Activated CD4-positive, alpha-beta memory T cell treated with anti-CD3 and anti-CD28 coated beads for 36 hours (primary cell): Measurements from ENCODE around the gene ERCC6. TPM values are rescaled to one million over a fixed set of nuclear protein-coding genes. Genes with fewer than 3 reads are reported as not detected.

Experiments
- CTCF ChIA-PET: fragments of 350-600 bp; sonication (Branson Sonifier 250); formaldehyde crosslinking; loops from one replicate; lab custom pipeline; 2021; ENCODE audit warnings: antibody characterized with exemption, inconsistent platforms; lab: Charles Lee
- POLR2A ChIA-PET: fragments of 350-600 bp; sonication (Branson Sonifier 250); formaldehyde crosslinking; loops from one replicate; lab custom pipeline; 2021; ENCODE audit warnings: antibody characterized with exemption; lab: Charles Lee
- DNase-seq: peaks from one replicate; pipeline ENCODE4 v3.0.0-alpha.2; 2020
- H3K27ac Mint-ChIP-seq: one replicate; pipeline ENCODE4 v1.8.0; 2021; ENCODE audit warnings: mixed read lengths
- H3K27me3 Mint-ChIP-seq: one replicate; pipeline ENCODE4 v1.8.0; 2021; ENCODE audit warnings: mixed read lengths
- H3K36me3 Mint-ChIP-seq: one replicate; pipeline ENCODE4 v1.8.0; 2021; ENCODE audit warnings: mixed read lengths
- H3K4me1 Mint-ChIP-seq: one replicate; pipeline ENCODE4 v1.8.0; 2021; ENCODE audit warnings: low read depth, mixed read lengths
- H3K4me3 Mint-ChIP-seq: one replicate; pipeline ENCODE4 v1.8.0; 2021; ENCODE audit warnings: mild to moderate bottlenecking, mixed read lengths
- H3K9me3 Mint-ChIP-seq: one replicate; pipeline ENCODE4 v1.8.0; 2021; ENCODE audit warnings: mixed read lengths
- intact Hi-C: fragments of 100-400 bp; cut with micrococcal nuclease; formaldehyde crosslinking; loops from one replicate; pipeline ENCODE4 v1.15.1; 2023
- total RNA-seq, 2 experiments: library from RNA; stranded (reverse); gene quantifications; one replicate each; pipeline ENCODE4 v1.2.3, GENCODE V29; 2021

The ERCC6 gene
- total RNA-seq, 2 experiments from 2014 or later: 17.5 to 18.8 TPM

DNA sequence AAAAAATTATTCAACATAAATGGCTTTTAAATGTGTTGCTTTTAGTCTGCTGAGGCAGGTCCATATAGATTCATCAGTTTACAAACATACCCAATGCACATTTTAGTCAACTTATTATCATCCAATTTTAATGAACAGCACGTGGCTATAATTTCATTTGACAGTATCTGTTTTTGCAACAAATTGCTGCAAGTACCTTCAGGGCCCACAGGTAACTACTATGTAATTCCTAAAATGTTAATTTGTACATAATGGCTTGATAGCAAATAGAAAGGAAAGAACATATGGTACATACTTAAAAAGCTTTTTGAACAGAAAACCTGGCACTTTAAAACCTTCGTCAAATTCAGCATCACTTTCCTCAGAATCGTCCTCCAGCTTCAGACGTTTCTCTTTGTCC lies 33.3 kb downstream of the ERCC6 start:
- H3K9me3 Mint-ChIP-seq: no peaks in the 10 kb centered on the region
- peaks cover 30% of the 10 kb centered on the region for H3K36me3 Mint-ChIP-seq
- DNase-seq: no peak
- intact Hi-C loops: loop anchor here (10.0 kb wide), 1 partner anchor 321 kb away; the partner anchor contains the start of gene TMEM273
- POLR2A ChIA-PET: no interaction called here
- CTCF ChIA-PET: interaction anchor here (1.1 kb wide), 2 partner anchors 98 to 849 kb away, joined by 3 to 5 read pairs; no protein-coding TSS in a partner anchor
- peaks cover 2% of the 10 kb centered on the region for H3K27me3 Mint-ChIP-seq
- no peak overlapping the region for H3K4me3 Mint-ChIP-seq
- no peak overlapping the region for H3K27ac Mint-ChIP-seq
- H3K4me1 Mint-ChIP-seq: peaks cover 21% of the 10 kb centered on the region

DNA sequence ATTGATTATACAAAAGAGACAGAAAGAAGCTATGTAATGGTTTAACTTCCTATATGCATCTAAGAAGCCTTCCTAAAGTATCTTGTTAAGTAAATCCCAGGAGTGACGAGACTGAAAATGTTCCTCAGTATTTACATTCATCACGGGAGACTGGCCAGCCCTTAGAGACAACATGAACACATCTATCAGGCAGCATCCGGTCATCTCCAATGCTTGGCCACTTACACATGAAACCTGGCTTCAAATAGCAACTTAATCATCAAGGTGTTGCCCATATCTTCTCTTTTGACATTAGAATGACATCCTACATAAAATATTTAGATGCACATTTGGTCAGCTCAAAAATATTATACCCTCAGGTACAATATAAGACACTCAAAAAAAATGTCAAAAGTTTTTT lies 33.8 kb downstream of the ERCC6 start:
- H3K27ac Mint-ChIP-seq: no peak overlapping the region
- intact Hi-C loops: loop anchor here (10.0 kb wide), 1 partner anchor 320 kb away; the partner anchor contains the start of gene TMEM273

DNA sequence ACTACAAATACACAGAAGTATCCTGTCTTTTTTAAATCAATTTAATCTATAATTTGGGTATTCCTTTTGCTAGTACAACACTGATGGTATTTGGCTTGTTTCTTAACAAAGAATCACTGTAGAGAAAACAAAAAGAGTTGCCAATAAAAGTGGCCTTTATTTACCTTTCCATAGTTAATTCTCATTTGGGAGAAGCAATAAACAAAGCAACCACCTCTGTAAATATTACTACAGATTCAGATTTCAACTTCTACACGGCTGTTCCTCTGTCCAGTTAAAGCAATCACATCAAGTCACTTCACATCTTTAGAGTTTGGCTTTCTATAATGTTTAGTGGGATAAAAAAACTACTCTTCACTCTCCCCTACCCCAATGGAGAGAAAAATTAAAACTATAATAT lies 34.4 kb downstream of the ERCC6 start:
- no peaks in the 10 kb centered on the region for H3K27me3 Mint-ChIP-seq
- intact Hi-C loops: loop anchor here (10.0 kb wide), 1 partner anchor 320 kb away; the partner anchor contains the start of gene TMEM273
- no peak overlapping the region for H3K4me3 Mint-ChIP-seq
- ChIA-PET POLR2A (no interaction called here), CTCF (no interaction called here)
- peaks cover 24% of the 10 kb centered on the region for H3K4me1 Mint-ChIP-seq
- no peak for DNase-seq
- H3K36me3 Mint-ChIP-seq: peaks cover 33% of the 10 kb centered on the region
- no peaks in the 10 kb centered on the region for H3K9me3 Mint-ChIP-seq
- H3K27ac Mint-ChIP-seq: no peak overlapping the region

More for the DNA sequence above, 33.8 kb downstream of the ERCC6 start:
- peaks cover 23% of the 10 kb centered on the region for H3K4me1 Mint-ChIP-seq
- no peak for DNase-seq
- ChIA-PET POLR2A (no interaction called here), CTCF (interaction anchor here (1.1 kb wide), 1 partner anchor 98 kb away, joined by 5 read pairs; no protein-coding TSS in a partner anchor)
- peaks cover 32% of the 10 kb centered on the region for H3K36me3 Mint-ChIP-seq
- H3K9me3 Mint-ChIP-seq: no peaks in the 10 kb centered on the region
- H3K4me3 Mint-ChIP-seq: no peak overlapping the region
- no peaks in the 10 kb centered on the region for H3K27me3 Mint-ChIP-seq

DNA sequence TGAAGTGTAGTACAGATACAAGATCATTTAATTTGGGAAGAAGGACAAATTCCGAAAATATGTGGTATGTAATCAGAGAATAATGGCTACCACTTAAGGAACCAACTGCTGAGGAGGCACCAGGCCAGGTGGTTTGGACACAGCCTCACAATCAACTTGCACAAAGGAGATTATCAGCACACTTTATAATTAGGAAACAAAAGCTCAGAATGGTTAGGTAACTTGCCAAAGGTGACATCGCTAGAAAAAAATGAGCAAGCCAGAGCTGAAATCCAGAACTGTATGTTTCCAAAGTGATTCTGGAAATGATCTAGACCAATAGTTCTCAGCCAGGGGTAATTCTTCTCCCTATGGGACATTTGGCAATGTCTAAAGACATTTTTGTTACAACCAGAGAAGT lies 36.6 kb downstream of the ERCC6 start:
- Mint-ChIP-seq H3K4me3 (no peak overlapping the region), H3K27me3 (no peaks in the 10 kb centered on the region), H3K27ac (no peak overlapping the region), H3K36me3 (peaks cover 40% of the 10 kb centered on the region), H3K4me1 (peaks cover 8% of the 10 kb centered on the region), H3K9me3 (no peaks in the 10 kb centered on the region)
- CTCF ChIA-PET: interaction anchor here (0.8 to 2.2 kb wide), 3 partner anchors 9 to 95 kb away, joined by 3 to 9 read pairs (median 5); no protein-coding TSS in a partner anchor
- POLR2A ChIA-PET: no interaction called here
- DNase-seq: no peak
- intact Hi-C loops: loop anchor here (10.0 kb wide), 1 partner anchor 318 kb away; the partner anchor contains the start of gene TMEM273

DNA sequence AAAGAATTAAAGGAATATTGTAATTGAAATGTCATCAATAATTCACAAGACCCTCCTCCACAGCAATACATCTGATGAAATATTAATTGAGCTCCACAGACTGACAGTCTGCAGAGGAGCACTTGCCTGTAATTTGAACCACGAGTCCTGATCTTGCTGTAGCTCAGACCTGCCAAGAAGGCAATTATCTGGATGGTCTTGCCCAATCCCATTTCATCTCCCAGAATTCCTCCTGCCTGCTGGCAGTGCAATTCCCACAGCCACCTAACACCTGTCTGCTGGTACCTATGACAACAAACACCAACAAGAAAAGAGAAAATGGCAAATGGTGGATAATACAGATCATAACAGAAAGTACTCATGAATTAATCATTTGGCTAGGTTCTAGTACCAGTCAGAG lies 38.5 kb downstream of the ERCC6 start:
- Mint-ChIP-seq H3K4me1 (peaks cover 8% of the 10 kb centered on the region), H3K36me3 (peaks cover 31% of the 10 kb centered on the region), H3K27me3 (no peaks in the 10 kb centered on the region), H3K9me3 (no peaks in the 10 kb centered on the region), H3K27ac (no peak overlapping the region), H3K4me3 (no peak overlapping the region)
- intact Hi-C loops: loop anchor here (10.0 kb wide), 1 partner anchor 316 kb away; the partner anchor contains the start of gene TMEM273
- CTCF ChIA-PET: interaction anchor here (0.6 to 2.5 kb wide), 3 partner anchors 12 to 123 kb away, joined by 3 to 12 read pairs (median 5); no protein-coding TSS in a partner anchor
- POLR2A ChIA-PET: no interaction called here
- DNase-seq: no peak

DNA sequence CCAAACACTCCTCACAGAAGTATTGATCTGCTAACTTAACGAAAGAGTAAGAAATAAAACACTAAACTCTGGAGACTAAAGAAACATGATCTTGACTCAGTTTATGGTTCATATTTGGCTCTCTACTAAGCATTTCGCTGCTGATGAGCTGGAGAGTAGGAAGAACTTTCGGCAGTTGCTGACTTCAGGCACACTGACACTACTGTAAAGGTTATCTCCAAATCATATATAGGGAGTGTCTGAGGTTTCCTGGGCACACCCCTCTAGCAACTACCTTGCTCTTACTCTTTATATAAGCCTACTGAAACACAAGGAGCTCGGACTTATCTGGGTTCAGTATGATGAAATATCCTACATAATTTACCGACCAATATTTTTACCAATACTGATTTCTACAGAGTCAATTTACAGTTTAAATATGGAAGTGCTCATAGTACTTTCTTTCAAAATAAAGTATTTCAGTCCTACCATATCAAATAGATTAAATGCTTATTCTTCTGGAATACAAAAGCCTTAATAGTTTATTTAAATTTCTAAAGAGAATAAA lies 39.5 kb downstream of the ERCC6 start:
- no peak overlapping the region for H3K4me3 Mint-ChIP-seq
- intact Hi-C loops: no loop called here
- peaks cover 28% of the 10 kb centered on the region for H3K36me3 Mint-ChIP-seq
- ChIA-PET CTCF (interaction anchor here (0.8 to 2.5 kb wide), 3 partner anchors 13 to 843 kb away, joined by 4 to 12 read pairs (median 5); no protein-coding TSS in a partner anchor), POLR2A (no interaction called here)
- H3K27me3 Mint-ChIP-seq: no peaks in the 10 kb centered on the region
- no peaks in the 10 kb centered on the region for H3K9me3 Mint-ChIP-seq
- no peak for DNase-seq
- H3K4me1 Mint-ChIP-seq: peaks cover 8% of the 10 kb centered on the region
- H3K27ac Mint-ChIP-seq: no peak overlapping the region

DNA sequence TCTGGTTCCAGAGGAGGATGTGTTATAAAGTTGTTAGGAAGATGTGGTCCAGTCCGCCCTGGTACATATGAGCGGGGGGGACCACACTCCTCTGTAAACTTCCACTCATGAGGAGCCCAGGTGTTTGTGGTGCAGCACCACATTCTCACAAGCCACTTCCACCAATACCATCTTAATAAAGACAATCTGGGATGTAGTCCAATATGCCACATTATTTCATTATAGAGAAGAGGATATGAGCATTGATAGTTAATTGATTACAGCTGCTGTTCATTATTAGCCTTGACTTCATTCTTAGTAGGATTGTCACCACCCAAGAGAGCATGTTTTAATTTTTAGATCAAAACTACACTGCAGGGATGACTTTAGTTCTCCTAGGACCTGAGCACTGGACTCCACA lies 40.5 kb downstream of the ERCC6 start:
- Mint-ChIP-seq H3K4me1 (peaks cover 8% of the 10 kb centered on the region), H3K36me3 (peaks cover 28% of the 10 kb centered on the region), H3K4me3 (no peak overlapping the region), H3K27ac (no peak overlapping the region), H3K9me3 (no peaks in the 10 kb centered on the region), H3K27me3 (no peaks in the 10 kb centered on the region)
- POLR2A ChIA-PET: no interaction called here
- DNase-seq: no peak
- CTCF ChIA-PET: interaction anchor here (2.5 kb wide), 1 partner anchor 14 kb away, joined by 12 read pairs; no protein-coding TSS in a partner anchor
- intact Hi-C loops: no loop called here

DNA sequence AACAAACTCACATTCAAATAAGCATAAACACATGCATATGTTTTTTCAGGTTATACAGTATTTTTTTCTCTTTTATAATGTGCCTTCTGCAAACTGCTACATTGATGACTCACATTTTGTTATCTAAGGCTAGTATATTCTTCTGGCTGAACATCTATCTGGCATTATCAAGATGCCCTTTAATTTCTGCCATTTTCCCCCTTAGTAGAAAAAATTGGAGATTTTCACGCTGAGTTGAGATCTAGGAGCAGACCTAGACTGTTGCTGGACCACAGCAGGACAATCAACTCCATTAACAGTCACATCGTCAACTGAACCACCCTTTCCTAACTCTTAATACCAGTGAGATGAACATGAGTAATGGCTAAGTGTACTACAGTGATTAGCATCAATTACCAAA lies 41.6 kb downstream of the ERCC6 start:
- H3K4me3 Mint-ChIP-seq: no peak overlapping the region
- H3K27me3 Mint-ChIP-seq: no peaks in the 10 kb centered on the region
- H3K4me1 Mint-ChIP-seq: peaks cover 8% of the 10 kb centered on the region
- no peak overlapping the region for H3K27ac Mint-ChIP-seq
- no peak for DNase-seq
- CTCF ChIA-PET: no interaction called here
- intact Hi-C loops: no loop called here
- H3K9me3 Mint-ChIP-seq: no peaks in the 10 kb centered on the region
- H3K36me3 Mint-ChIP-seq: peaks cover 18% of the 10 kb centered on the region
- POLR2A ChIA-PET: no interaction called here

DNA sequence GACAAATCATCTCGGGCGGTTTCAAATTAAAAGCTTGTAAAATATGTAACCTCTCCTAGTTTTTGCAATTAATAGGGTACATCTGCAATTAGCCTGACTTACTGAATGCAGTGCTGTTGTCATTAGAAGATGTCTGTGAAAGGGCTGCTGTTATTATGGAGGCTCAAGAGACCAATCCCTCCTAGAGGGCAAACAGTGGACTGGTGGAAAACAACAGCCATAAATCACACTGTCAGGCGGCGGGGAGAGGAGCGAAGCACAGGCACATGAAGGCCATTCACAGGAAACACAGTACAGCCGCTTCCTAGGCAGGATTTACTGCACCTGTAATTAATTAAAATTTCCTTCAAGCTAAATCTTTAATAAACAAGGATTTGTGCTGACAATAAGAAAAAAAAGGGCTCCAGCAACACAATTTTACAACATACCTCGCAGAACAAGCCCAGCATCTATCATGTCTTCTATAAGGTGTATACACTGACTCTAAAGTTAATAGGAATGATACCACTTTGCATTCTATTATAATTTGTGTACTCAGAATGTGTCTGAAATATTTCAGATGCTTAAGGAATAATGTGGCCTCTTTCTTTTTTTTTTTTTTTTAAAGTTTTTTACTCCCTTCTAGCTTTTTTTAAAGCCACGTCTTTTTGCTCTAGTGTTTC lies 50.7 kb downstream of the ERCC6 start:
- Mint-ChIP-seq H3K9me3 (no peaks in the 10 kb centered on the region), H3K4me1 (peaks cover 4% of the 10 kb centered on the region), H3K36me3 (peaks cover 11% of the 10 kb centered on the region), H3K4me3 (no peak overlapping the region), H3K27ac (no peak overlapping the region), H3K27me3 (no peaks in the 10 kb centered on the region)
- ChIA-PET CTCF (interaction anchor here (1.4 kb wide), 1 partner anchor 830 kb away, joined by 4 read pairs; no protein-coding TSS in a partner anchor), POLR2A (no interaction called here)
- no peak for DNase-seq
- intact Hi-C loops: no loop called here

DNA sequence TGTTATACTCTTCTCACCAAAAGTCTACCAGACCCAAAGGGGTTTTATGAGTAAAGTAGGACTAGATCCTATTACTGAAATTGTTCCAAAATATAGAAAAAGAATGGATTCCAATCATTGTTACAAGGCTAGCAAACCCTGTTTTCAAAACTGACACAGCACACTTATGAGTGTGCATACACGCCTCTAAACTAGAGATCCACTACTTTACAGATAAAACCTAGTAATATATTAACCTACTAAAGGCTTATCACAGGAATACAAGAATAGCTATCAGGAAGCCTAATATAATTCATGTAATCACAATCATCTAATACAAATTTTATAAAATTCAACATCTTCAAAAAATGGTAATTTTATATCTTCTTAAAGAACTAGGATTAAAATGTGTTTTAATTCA lies 52.2 kb downstream of the ERCC6 start:
- ChIA-PET CTCF (interaction anchor here (0.7 to 1.4 kb wide), 2 partner anchors 26 to 829 kb away, joined by 4 read pairs; no protein-coding TSS in a partner anchor), POLR2A (no interaction called here)
- Mint-ChIP-seq H3K36me3 (peaks cover 22% of the 10 kb centered on the region), H3K4me1 (peaks cover 4% of the 10 kb centered on the region), H3K27ac (no peak overlapping the region), H3K9me3 (no peaks in the 10 kb centered on the region), H3K4me3 (no peak overlapping the region), H3K27me3 (no peaks in the 10 kb centered on the region)
- intact Hi-C loops: no loop called here
- no peak for DNase-seq

DNA sequence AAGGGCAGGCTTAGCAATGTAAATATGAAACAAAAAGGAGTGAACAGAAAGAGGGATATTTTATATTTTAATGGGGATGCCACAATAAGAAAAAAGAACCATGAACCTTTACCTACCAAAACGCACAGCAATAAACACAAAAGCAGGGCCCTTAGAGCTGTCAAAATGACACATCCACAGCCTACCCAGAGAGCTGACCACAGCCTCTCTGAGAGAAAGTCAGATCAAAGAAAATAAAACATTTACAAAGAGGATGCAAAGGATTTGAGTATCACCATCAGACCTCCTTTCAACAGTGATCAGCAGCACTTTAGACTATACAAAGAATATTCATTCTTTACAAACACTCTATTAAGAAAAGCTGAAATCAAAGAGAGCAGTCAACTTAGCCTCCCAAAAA lies 52.9 kb downstream of the ERCC6 start:
- Mint-ChIP-seq H3K36me3 (peaks cover 21% of the 10 kb centered on the region), H3K4me1 (peaks cover 4% of the 10 kb centered on the region), H3K4me3 (no peak overlapping the region), H3K9me3 (no peaks in the 10 kb centered on the region), H3K27me3 (no peaks in the 10 kb centered on the region), H3K27ac (no peak overlapping the region)
- no peak for DNase-seq
- CTCF ChIA-PET: interaction anchor here (0.7 kb wide), 1 partner anchor 27 kb away, joined by 4 read pairs; no protein-coding TSS in a partner anchor
- POLR2A ChIA-PET: no interaction called here
- intact Hi-C loops: no loop called here

DNA sequence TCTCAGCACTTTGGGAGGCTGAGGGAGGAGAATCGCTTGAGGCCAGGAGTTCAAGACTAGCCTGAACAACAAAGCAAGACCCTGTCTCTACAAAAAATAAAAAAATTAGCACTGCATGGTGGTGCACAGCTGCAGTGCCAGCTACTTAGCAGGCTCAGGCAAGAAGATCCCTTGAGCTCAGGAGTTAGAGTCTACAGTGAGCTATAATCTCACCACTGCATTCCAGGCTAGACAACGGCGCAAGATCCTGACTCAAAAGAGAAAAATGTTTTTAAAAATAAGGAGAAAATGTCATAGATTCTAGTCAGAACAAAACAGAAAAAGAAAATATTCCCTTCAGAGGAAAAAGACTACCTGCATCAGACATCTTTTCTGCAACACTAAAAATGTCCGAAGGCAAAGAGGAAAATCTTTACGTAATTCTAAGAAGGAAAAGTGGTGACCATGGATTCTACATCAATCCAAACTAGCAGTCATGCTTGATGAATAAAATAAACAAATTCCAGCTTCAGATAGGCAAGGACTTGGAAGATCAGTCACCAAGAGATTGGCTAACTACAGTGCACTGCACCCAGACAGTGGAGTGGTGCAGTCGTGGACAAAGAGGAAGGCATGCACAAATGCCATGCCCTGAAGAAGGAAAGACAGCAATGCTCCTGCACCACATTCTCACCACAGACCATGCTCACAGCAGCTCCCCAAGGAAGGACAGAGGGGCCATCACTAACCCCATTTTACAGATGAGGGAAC lies 54.3 kb downstream of the ERCC6 start:
- CTCF ChIA-PET: no interaction called here

More for the DNA sequence above, 54.3 kb downstream of the ERCC6 start:
- Mint-ChIP-seq H3K4me1 (peaks cover 4% of the 10 kb centered on the region), H3K27me3 (no peaks in the 10 kb centered on the region), H3K4me3 (no peak overlapping the region), H3K36me3 (peaks cover 28% of the 10 kb centered on the region), H3K9me3 (no peaks in the 10 kb centered on the region), H3K27ac (no peak overlapping the region)
- DNase-seq: no peak
- intact Hi-C loops: no loop called here
- POLR2A ChIA-PET: no interaction called here
